HCT116 (cell line): ENCODE data around the gene KATNAL2. TPM values are rescaled to one million over a fixed set of nuclear protein-coding genes. Genes with fewer than 3 reads are reported as not detected.

Experiments
- ATAC-seq: fragments of 200-7000 bp; cut with Tn5 transposase; 2 replicates; pipeline ENCODE4 v1.9.1; 2020; ENCODE audit warnings: mild to moderate bottlenecking, moderate library complexity
- BruUV-seq: library from RNA; stranded (reverse); fragments of 400-500 nt; replicated peaks from 2 replicates; lab custom pipeline; 2021; lab: Mats Ljungman, UMichigan
- CTCF ChIA-PET: fragments of 300-600 bp; sonication (Branson Sonifier 250); formaldehyde crosslinking; loops from one replicate; lab custom pipeline; 2021; ENCODE audit warnings: antibody characterized with exemption; lab: Charles Lee
- POLR2A ChIA-PET: fragments of 300-600, 350-600 bp; sonication (Branson Sonifier 250); formaldehyde crosslinking; loops from one replicate; lab custom pipeline; 2021; ENCODE audit warnings: antibody characterized with exemption; lab: Charles Lee
- RAD21 ChIA-PET, 2 experiments: fragments of 300-600 bp; sonication (Branson Sonifier 250); formaldehyde crosslinking; loops; one replicate each; lab custom pipeline; 2023; ENCODE audit warnings: low total read pairs in 2 of 2; ENCODE audit not compliant: uncharacterized antibody in 2 of 2, unreplicated experiment in 2 of 2, low non-redundant PET in 1 of 2; lab: Charles Lee
- DNase-seq: peaks from one replicate; pipeline ENCODE4 v3.0.0-alpha.2; 2010; ENCODE audit warnings: low read depth, low spot score
- H2AFZ ChIP-seq: fragments of 200-600 bp; shearing (Covaris generic), sonication (generic); 2 replicates; pipeline ENCODE4 v1.6.1; 2017; ENCODE audit warnings: low read depth, mixed run types, mixed read lengths, antibody characterized with exemption, low read length; ENCODE audit not compliant: poor library complexity, severe bottlenecking
- H3K27ac ChIP-seq: 2 replicates; pipeline ENCODE4 v1.5.1; 2012; ENCODE audit warnings: low read depth, low read length
- H3K27me3 ChIP-seq: fragments of 200-600 bp; sonication (generic); 2 replicates; pipeline ENCODE4 v1.6.1; 2016; ENCODE audit warnings: mixed run types, low read length, mixed read lengths; ENCODE audit not compliant: insufficient read depth
- H3K36me3 ChIP-seq, 2 experiments: fragments of 200-500 bp in 1 of 2; fragments of 200-600 bp in 1 of 2; sonication (Bioruptor generic) in 1 of 2; sonication (generic) in 1 of 2; 2 replicates each; pipeline versions ENCODE4 v1.5.1 to v1.6.1; 2014 to 2016; ENCODE audit warnings: low read length in 2 of 2, inconsistent platforms in 1 of 2, mixed read lengths in 1 of 2, mixed run types in 1 of 2; ENCODE audit not compliant: insufficient read depth in 2 of 2, control insufficient read depth in 1 of 2
- H3K4me1 ChIP-seq, 2 experiments: fragments of 200-600 bp in 1 of 2; sonication (generic) in 1 of 2; 2 replicates each; pipeline versions ENCODE4 v1.5.1 to v1.6.1; 2012 to 2017; ENCODE audit warnings: low read length in 2 of 2, inconsistent platforms in 1 of 2, mild to moderate bottlenecking in 1 of 2, mixed read lengths in 1 of 2, mixed run types in 1 of 2, moderate library complexity in 1 of 2; ENCODE audit not compliant: insufficient read depth in 2 of 2, control insufficient read depth in 1 of 2
- H3K4me2 ChIP-seq: fragments of 200-600 bp; sonication (generic); 2 replicates; pipeline ENCODE4 v1.6.1; 2017; ENCODE audit warnings: mixed run types, low read length, mixed read lengths
- H3K4me3 ChIP-seq, 2 experiments: fragments of 200-600 bp in 1 of 2; sonication (generic) in 1 of 2; replicated peaks in 1 of 2; 2 replicates each; pipeline ENCODE4 v1.5.1; 2011 to 2016; ENCODE audit warnings: low read length in 2 of 2, control low read depth in 1 of 2, low read depth in 1 of 2, mild to moderate bottlenecking in 1 of 2, mixed read lengths in 1 of 2, mixed run types in 1 of 2
- H3K79me2 ChIP-seq: fragments of 200-600 bp; sonication (generic); 2 replicates; pipeline ENCODE4 v1.6.1; 2017; ENCODE audit warnings: mild to moderate bottlenecking, mixed run types, low read length, moderate library complexity, mixed read lengths; ENCODE audit not compliant: insufficient read depth
- H3K9ac ChIP-seq: fragments of 200-600 bp; sonication (generic); 2 replicates; pipeline ENCODE4 v1.6.1; 2016; ENCODE audit warnings: low read length, mixed read lengths
- H3K9me2 ChIP-seq: fragments of 200-600 bp; sonication (generic), shearing (Covaris generic); 2 replicates; pipeline ENCODE4 v1.6.1; 2017; ENCODE audit warnings: mixed run types, mild to moderate bottlenecking, moderate library complexity; ENCODE audit not compliant: insufficient read depth
- H3K9me3 ChIP-seq, 2 experiments: fragments of 200-500 bp in 1 of 2; fragments of 200-600 bp in 1 of 2; sonication (Bioruptor generic) in 1 of 2; sonication (generic) in 1 of 2; 2 replicates each; pipeline ENCODE4 v1.6.1; 2014 to 2017; ENCODE audit warnings: low read length in 2 of 2, mixed read lengths in 2 of 2, inconsistent platforms in 1 of 2, low read depth in 1 of 2, mild to moderate bottlenecking in 1 of 2, mixed run types in 1 of 2, moderate library complexity in 1 of 2; ENCODE audit not compliant: control insufficient read depth in 1 of 2, insufficient read depth in 1 of 2
- H4K20me1 ChIP-seq: fragments of 200-600 bp; sonication (generic), shearing (Covaris generic); 2 replicates; pipeline ENCODE4 v1.6.1; 2017; ENCODE audit warnings: mixed run types, mild to moderate bottlenecking, moderate library complexity; ENCODE audit not compliant: insufficient read depth
- ATF3 ChIP-seq: IDR thresholded peaks from 2 replicates; pipeline ENCODE4 v1.6.1; 2012
- CBX3 ChIP-seq: IDR thresholded peaks from 2 replicates; pipeline ENCODE4 v1.6.1; 2012; ENCODE audit warnings: low read depth
- CTCF ChIP-seq, 3 experiments: fragments of 200-600 bp in 1 of 3; sonication (generic) in 1 of 3; IDR thresholded peaks in 2 of 3; conservative IDR thresholded peaks in 1 of 3; 2 replicates each; pipeline ENCODE4 v1.5.1; 2012 to 2017; ENCODE audit warnings: low read depth in 2 of 3, low read length in 2 of 3, antibody characterized with exemption in 1 of 3, borderline replicate concordance in 1 of 3, control low read depth in 1 of 3, mild to moderate bottlenecking in 1 of 3, mixed read lengths in 1 of 3, mixed run types in 1 of 3, moderate library complexity in 1 of 3; ENCODE audit not compliant: insufficient read depth in 1 of 3
- EGR1 ChIP-seq: IDR thresholded peaks from 2 replicates; pipeline ENCODE4 v1.6.1; 2012; ENCODE audit warnings: low read depth
- ELF1 ChIP-seq: IDR thresholded peaks from 2 replicates; pipeline ENCODE4 v1.6.1; 2012; ENCODE audit warnings: low read depth, borderline replicate concordance
- FOSL1 ChIP-seq: IDR thresholded peaks from 2 replicates; pipeline ENCODE4 v1.6.1; 2012; ENCODE audit warnings: low read depth
- JUND ChIP-seq: IDR thresholded peaks from 2 replicates; pipeline ENCODE4 v1.6.1; 2012
- MAX ChIP-seq: IDR thresholded peaks from 2 replicates; pipeline ENCODE4 v1.6.1; 2012
- POLR2AphosphoS5 ChIP-seq: IDR thresholded peaks from 2 replicates; pipeline ENCODE4 v1.6.1; 2011; ENCODE audit warnings: mild to moderate bottlenecking, low read depth, low read length, moderate library complexity
- REST ChIP-seq: IDR thresholded peaks from 2 replicates; pipeline ENCODE4 v1.6.1; 2012; ENCODE audit warnings: low read depth
- SIN3A ChIP-seq: IDR thresholded peaks from 2 replicates; pipeline ENCODE4 v1.6.1; 2012; ENCODE audit warnings: low read depth
- YY1 ChIP-seq: IDR thresholded peaks from 2 replicates; pipeline ENCODE4 v1.6.1; 2011; ENCODE audit warnings: low read length, low read depth, moderate library complexity, mild to moderate bottlenecking; ENCODE audit not compliant: insufficient replicate concordance; ENCODE audit errors: extremely low read depth
- ZBTB33 ChIP-seq: IDR thresholded peaks from 2 replicates; pipeline ENCODE4 v1.6.1; 2011; ENCODE audit warnings: mild to moderate bottlenecking, low read length, moderate library complexity; ENCODE audit not compliant: insufficient replicate concordance; ENCODE audit errors: extremely low read depth
- ZFX ChIP-seq: fragments of 450-650 bp; IDR thresholded peaks from 2 replicates; pipeline ENCODE4 v1.6.1; 2017
- ZNF274 ChIP-seq: fragments of 200-500 bp; sonication (Bioruptor generic); IDR thresholded peaks from 2 replicates; pipeline ENCODE4 v1.6.1; 2014; ENCODE audit warnings: mild to moderate bottlenecking, low read depth, low read length, inconsistent platforms
- intact Hi-C: fragments of 100-400 bp; cut with micrococcal nuclease; formaldehyde crosslinking; loops from 2 replicates; pipeline ENCODE4 v1.10.0; 2022
- total RNA-seq: library from RNA; stranded (reverse); gene quantifications from one replicate; pipeline ENCODE4 v1.2.1, GENCODE V29; 2021; ENCODE audit not compliant: unreplicated experiment

KATNAL2 gene
- total RNA-seq, 1 experiment from 2014 or later, result 2.0 TPM

- Histone ChIP-seq H3K4me1 (no peaks in the 10 kb centered on the region), H3K27ac (no peak overlapping the region), H3K4me2 (no peak overlapping the region), H3K79me2 (no peaks in the 10 kb centered on the region), H3K27me3 (no peaks in the 10 kb centered on the region), H3K9me2 (no peaks in the 10 kb centered on the region), H2AFZ (no peak overlapping the region), H3K4me3 (no peak overlapping the region), H3K9me3 (no peaks in the 10 kb centered on the region), H3K36me3 (peaks cover 6 to 7% of the 10 kb centered on the region in 2 experiments; a peak in 2 of 4 replicates), H4K20me1 (no peaks in the 10 kb centered on the region), H3K9ac (no peak overlapping the region)
- ChIA-PET RAD21 (no interaction called here), POLR2A (no interaction called here), CTCF (no interaction called here)
- TF ChIP-seq ZFX, result no peak
- no peak for TF ChIP-seq CTCF (IDR thresholded peaks at IDR 0.05 in 2 of 3, conservative IDR thresholded peaks at IDR 0.05 in 1 of 3; ENCODE audit: borderline replicate concordance in 1 of 3, insufficient read depth in 1 of 3, low read depth in 2 of 3, low read length in 2 of 3)
- TF ChIP-seq ZBTB33, result no peak
- no peak for TF ChIP-seq POLR2AphosphoS5
- no peak for TF ChIP-seq ZNF274
- TF ChIP-seq ATF3, result no peak
- no peak for TF ChIP-seq YY1
- no peak for TF ChIP-seq REST
- TF ChIP-seq MAX, result no peak
- no peak for TF ChIP-seq SIN3A
- TF ChIP-seq JUND, result no peak
- no peak for TF ChIP-seq FOSL1
- no peak for TF ChIP-seq EGR1
- no peak for TF ChIP-seq CBX3
- TF ChIP-seq ELF1, result no peak
- DNase-seq, result no peak
- intact Hi-C loops, result no loop called here
- BruUV-seq, result no TSS peak
- no peak for ATAC-seq
Measured at GRCh38 chr18:47108373-47108772, 191.0 kb downstream of the KATNAL2 start.
